Measurements from ENCODE around the gene NLRC3.

The NLRC3 gene

DNA sequence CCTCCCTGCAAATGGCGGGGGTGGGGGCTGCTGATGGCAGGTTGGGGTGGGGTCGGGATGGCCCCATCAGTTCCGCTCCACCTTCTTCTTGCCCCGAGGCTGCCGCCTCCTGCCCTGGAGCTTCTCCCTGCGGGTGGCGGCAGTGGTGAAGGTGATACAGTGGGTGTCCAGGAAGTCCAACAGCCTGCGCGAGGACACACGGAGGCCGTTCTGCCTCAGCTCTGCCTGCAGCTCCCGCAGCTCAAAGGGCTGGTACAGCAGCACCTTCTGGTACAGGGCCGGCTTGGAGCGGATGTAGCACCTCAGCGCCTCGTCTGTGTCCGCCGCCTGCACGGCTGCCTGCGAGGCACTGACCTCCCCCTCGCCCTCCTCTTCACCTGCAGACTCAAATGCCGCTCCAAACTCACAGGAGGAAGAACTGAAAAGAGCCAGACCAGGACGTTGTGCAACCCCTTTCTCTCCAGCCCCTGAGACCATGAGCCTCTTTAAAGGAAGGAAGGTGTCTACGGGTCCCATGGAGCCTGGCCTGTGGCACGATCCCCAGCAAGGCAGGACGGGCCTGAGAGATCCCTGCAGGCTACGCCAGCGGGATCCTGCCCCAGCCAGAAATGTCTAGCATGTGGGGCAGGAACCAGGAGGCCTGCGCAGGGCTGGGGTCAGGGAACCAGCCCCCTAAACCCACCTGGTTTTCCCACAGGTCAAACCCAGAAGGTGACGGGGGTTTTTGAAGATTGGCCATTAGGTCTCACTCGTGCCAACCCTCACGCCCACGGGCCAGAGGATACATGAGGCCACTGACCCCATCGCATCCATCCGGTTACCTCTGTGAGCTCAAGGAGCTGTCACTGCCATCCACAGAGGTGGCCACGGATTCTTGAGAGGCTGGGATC lies 5.3 kb upstream of the NLRC3 start:
- Histone ChIP-seq H4K8ac (ENCODE audit: low read length) (no peak overlapping the region), H3K27ac (ENCODE audit: low read length, poor library complexity, severe bottlenecking) (no peak overlapping the region), H3K4ac (ENCODE audit: low read depth in 1 of 2, low read length in 2 of 2) (no peak overlapping the region), H3K14ac (ENCODE audit: low read length in 2 of 2) (no peak overlapping the region), H2AK5ac (ENCODE audit: low read length, severe bottlenecking) (no peak overlapping the region), H3K4me3 (ENCODE audit: insufficient read depth in 1 of 2, low read depth in 1 of 2, low read length in 2 of 2) (no peak overlapping the region), H3K79me1 (replicated peaks; ENCODE audit: low read length, poor library complexity, severe bottlenecking) (no peaks in the 10 kb centered on the region), H4K91ac (ENCODE audit: low read length) (no peak overlapping the region), H2AFZ (ENCODE audit: low read depth, low read length) (no peak overlapping the region), H3K18ac (ENCODE audit: low read depth in 1 of 2, low read length in 2 of 2) (no peak overlapping the region), H3K4me1 (ENCODE audit: control insufficient read depth, insufficient read depth, low read depth, low read length) (peaks cover 26% of the 10 kb centered on the region), H2BK12ac (ENCODE audit: low read length in 2 of 2) (no peak overlapping the region), H3K27me3 (ENCODE audit: control insufficient read depth in 1 of 2, insufficient read depth in 1 of 2, low read length in 2 of 2) (peaks cover 0 to 10% of the 10 kb centered on the region in 2 experiments), H2BK15ac (ENCODE audit: low read depth, poor library complexity, severe bottlenecking) (no peak overlapping the region), H3K9me3 (ENCODE audit: control insufficient read depth, low read length) (no peaks in the 10 kb centered on the region), H3K4me2 (ENCODE audit: low read length, poor library complexity, severe bottlenecking) (no peak overlapping the region), H3K23ac (ENCODE audit: low read length in 2 of 2) (no peak overlapping the region), H2BK5ac (ENCODE audit: low read depth, low read length, poor library complexity, severe bottlenecking) (no peak overlapping the region), H3K36me3 (ENCODE audit: control insufficient read depth in 1 of 2, insufficient read depth in 2 of 2, low read depth in 1 of 2, low read length in 2 of 2) (peaks cover 21 to 36% of the 10 kb centered on the region in 2 experiments), H3K9ac (ENCODE audit: low read length) (no peak overlapping the region), H2BK120ac (ENCODE audit: low read depth, low read length) (no peak overlapping the region)
- WGBS: 94% methylated on average over 33 of the region's 36 CpGs
- no peak for DNase-seq

DNA sequence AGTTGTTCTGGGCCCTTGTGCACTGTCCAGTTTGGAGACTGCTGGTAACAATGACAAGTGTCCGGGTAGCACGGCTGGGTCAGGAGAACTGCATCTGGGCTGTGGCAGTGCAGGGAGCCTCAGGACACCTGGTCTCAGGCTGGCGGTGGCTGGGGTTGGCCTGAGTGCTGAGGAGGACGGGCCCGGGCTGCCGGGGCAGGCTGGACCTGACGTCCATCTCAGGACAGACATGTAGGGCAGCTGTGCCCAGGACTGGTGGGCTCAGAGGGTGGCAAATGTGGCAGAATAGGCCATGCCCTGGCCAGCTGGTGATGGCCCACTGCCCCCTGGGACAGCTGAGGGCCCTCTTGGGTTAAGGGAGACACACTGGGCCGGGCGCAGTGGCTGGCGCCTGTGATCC lies 4.2 kb upstream of the NLRC3 start:
- no peak for DNase-seq
- no peak overlapping the region for H2AFZ ChIP-seq (ENCODE audit: low read depth, low read length)
- no peak overlapping the region for H3K4me3 ChIP-seq (ENCODE audit: insufficient read depth in 1 of 2, low read depth in 1 of 2, low read length in 2 of 2)
- no peak overlapping the region for H2BK12ac ChIP-seq (ENCODE audit: low read length in 2 of 2)
- no peak overlapping the region for H3K4ac ChIP-seq (ENCODE audit: low read depth in 1 of 2, low read length in 2 of 2)
- no peak overlapping the region for H3K18ac ChIP-seq (ENCODE audit: low read depth in 1 of 2, low read length in 2 of 2)
- no peak overlapping the region for H4K91ac ChIP-seq (ENCODE audit: low read length)
- H3K4me2 ChIP-seq (ENCODE audit: low read length, poor library complexity, severe bottlenecking): no peak overlapping the region
- no peak overlapping the region for H2BK120ac ChIP-seq (ENCODE audit: low read depth, low read length)
- no peak overlapping the region for H2BK5ac ChIP-seq (ENCODE audit: low read depth, low read length, poor library complexity, severe bottlenecking)
- H2BK15ac ChIP-seq (ENCODE audit: low read depth, poor library complexity, severe bottlenecking): no peak overlapping the region
- H2AK5ac ChIP-seq (ENCODE audit: low read length, severe bottlenecking): no peak overlapping the region
- no peak overlapping the region for H3K9ac ChIP-seq (ENCODE audit: low read length)
- no peak overlapping the region for H4K8ac ChIP-seq (ENCODE audit: low read length)
- H3K27ac ChIP-seq (ENCODE audit: low read length, poor library complexity, severe bottlenecking): no peak overlapping the region
- no peaks in the 10 kb centered on the region for H3K79me1 ChIP-seq (replicated peaks; ENCODE audit: low read length, poor library complexity, severe bottlenecking)
- no peak overlapping the region for H3K14ac ChIP-seq (ENCODE audit: low read length in 2 of 2)
- no peaks in the 10 kb centered on the region for H3K9me3 ChIP-seq (ENCODE audit: control insufficient read depth, low read length)
- whole genome bisulfite sequencing: 97% methylated on average over 10 of the region's 10 CpGs
- H3K4me1 ChIP-seq (ENCODE audit: control insufficient read depth, insufficient read depth, low read depth, low read length): peaks cover 26% of the 10 kb centered on the region
- H3K27me3 ChIP-seq (ENCODE audit: control insufficient read depth in 1 of 2, insufficient read depth in 1 of 2, low read length in 2 of 2): peaks cover 0 to 17% of the 10 kb centered on the region in 2 experiments
- H3K36me3 ChIP-seq (ENCODE audit: control insufficient read depth in 1 of 2, insufficient read depth in 2 of 2, low read depth in 1 of 2, low read length in 2 of 2): peaks cover 21 to 32% of the 10 kb centered on the region in 2 experiments
- H3K23ac ChIP-seq (ENCODE audit: low read length in 2 of 2): no peak overlapping the region

DNA sequence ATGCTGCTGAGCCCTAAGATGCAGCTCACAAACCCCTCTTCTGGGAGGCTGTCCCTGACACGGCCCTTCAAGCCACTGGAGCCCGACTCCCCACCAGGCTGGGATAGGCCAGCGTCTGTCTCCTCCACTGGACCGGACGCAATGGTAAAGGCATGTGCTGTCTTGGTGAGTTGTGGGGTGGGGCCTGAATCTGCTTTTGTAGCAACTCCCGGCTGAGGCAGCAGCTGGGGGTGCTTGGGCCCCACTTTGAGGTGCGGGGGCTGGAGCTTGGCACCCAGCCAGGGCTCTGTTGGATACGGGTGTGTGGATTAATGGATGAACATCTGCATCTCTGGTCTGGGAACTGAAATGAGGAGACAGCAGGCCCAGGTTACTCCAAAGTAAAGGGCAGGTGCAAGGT lies 3.5 kb upstream of the NLRC3 start:
- peaks cover 0 to 17% of the 10 kb centered on the region in 2 experiments for H3K27me3 ChIP-seq (ENCODE audit: control insufficient read depth in 1 of 2, insufficient read depth in 1 of 2, low read length in 2 of 2)
- H3K14ac ChIP-seq (ENCODE audit: low read length in 2 of 2): no peak overlapping the region
- no peaks in the 10 kb centered on the region for H3K79me1 ChIP-seq (replicated peaks; ENCODE audit: low read length, poor library complexity, severe bottlenecking)
- no peak overlapping the region for H3K4me2 ChIP-seq (ENCODE audit: low read length, poor library complexity, severe bottlenecking)
- peaks cover 21 to 32% of the 10 kb centered on the region in 2 experiments for H3K36me3 ChIP-seq (ENCODE audit: control insufficient read depth in 1 of 2, insufficient read depth in 2 of 2, low read depth in 1 of 2, low read length in 2 of 2)
- no peak overlapping the region for H3K4ac ChIP-seq (ENCODE audit: low read depth in 1 of 2, low read length in 2 of 2)
- no peaks in the 10 kb centered on the region for H3K9me3 ChIP-seq (ENCODE audit: control insufficient read depth, low read length)
- no peak overlapping the region for H4K91ac ChIP-seq (ENCODE audit: low read length)
- H2BK120ac ChIP-seq (ENCODE audit: low read depth, low read length): no peak overlapping the region
- no peak overlapping the region for H2BK12ac ChIP-seq (ENCODE audit: low read length in 2 of 2)
- H3K4me3 ChIP-seq (ENCODE audit: insufficient read depth in 1 of 2, low read depth in 1 of 2, low read length in 2 of 2): no peak overlapping the region
- no peak for DNase-seq
- H4K8ac ChIP-seq (ENCODE audit: low read length): no peak overlapping the region
- H3K4me1 ChIP-seq (ENCODE audit: control insufficient read depth, insufficient read depth, low read depth, low read length): peaks cover 26% of the 10 kb centered on the region
- no peak overlapping the region for H3K23ac ChIP-seq (ENCODE audit: low read length in 2 of 2)
- peak overlapping the region; percentile 39 for H3K27ac ChIP-seq (ENCODE audit: low read length, poor library complexity, severe bottlenecking)
- no peak overlapping the region for H2BK15ac ChIP-seq (ENCODE audit: low read depth, poor library complexity, severe bottlenecking)
- no peak overlapping the region for H2BK5ac ChIP-seq (ENCODE audit: low read depth, low read length, poor library complexity, severe bottlenecking)
- no peak overlapping the region for H3K18ac ChIP-seq (ENCODE audit: low read depth in 1 of 2, low read length in 2 of 2)
- WGBS: 90% methylated on average over 8 of the region's 8 CpGs
- no peak overlapping the region for H3K9ac ChIP-seq (ENCODE audit: low read length)
- no peak overlapping the region for H2AFZ ChIP-seq (ENCODE audit: low read depth, low read length)
- H2AK5ac ChIP-seq (ENCODE audit: low read length, severe bottlenecking): no peak overlapping the region

GRCh38 chr16:3580251-3580651 lies 3.0 kb upstream of the NLRC3 start:
- peaks cover 21 to 32% of the 10 kb centered on the region in 2 experiments for H3K36me3 ChIP-seq (ENCODE audit: control insufficient read depth in 1 of 2, insufficient read depth in 2 of 2, low read depth in 1 of 2, low read length in 2 of 2)

More at GRCh38 chr16:3580251-3580651, 3.0 kb upstream of the NLRC3 start:
- H2BK120ac ChIP-seq (ENCODE audit: low read depth, low read length): no peak overlapping the region
- H3K4ac ChIP-seq (ENCODE audit: low read depth in 1 of 2, low read length in 2 of 2): no peak overlapping the region
- 97% methylated on average over 11 of the region's 11 CpGs for WGBS
- H3K27ac ChIP-seq (ENCODE audit: low read length, poor library complexity, severe bottlenecking): peak overlapping the region; percentile 39
- no peak overlapping the region for H2BK5ac ChIP-seq (ENCODE audit: low read depth, low read length, poor library complexity, severe bottlenecking)
- H4K91ac ChIP-seq (ENCODE audit: low read length): no peak overlapping the region
- H4K8ac ChIP-seq (ENCODE audit: low read length): no peak overlapping the region
- no peak overlapping the region for H3K4me2 ChIP-seq (ENCODE audit: low read length, poor library complexity, severe bottlenecking)
- H3K27me3 ChIP-seq (ENCODE audit: control insufficient read depth in 1 of 2, insufficient read depth in 1 of 2, low read length in 2 of 2): peaks cover 0 to 17% of the 10 kb centered on the region in 2 experiments
- H3K4me3 ChIP-seq (ENCODE audit: insufficient read depth in 1 of 2, low read depth in 1 of 2, low read length in 2 of 2): no peak overlapping the region
- no peak for DNase-seq
- H3K79me1 ChIP-seq (replicated peaks; ENCODE audit: low read length, poor library complexity, severe bottlenecking): no peaks in the 10 kb centered on the region
- H3K4me1 ChIP-seq (ENCODE audit: control insufficient read depth, insufficient read depth, low read depth, low read length): peaks cover 26% of the 10 kb centered on the region
- H3K23ac ChIP-seq (ENCODE audit: low read length in 2 of 2): no peak overlapping the region
- H2BK15ac ChIP-seq (ENCODE audit: low read depth, poor library complexity, severe bottlenecking): no peak overlapping the region
- no peak overlapping the region for H2AFZ ChIP-seq (ENCODE audit: low read depth, low read length)
- H3K9me3 ChIP-seq (ENCODE audit: control insufficient read depth, low read length): no peaks in the 10 kb centered on the region
- peak overlapping the region; percentile 40 for H2AK5ac ChIP-seq (ENCODE audit: low read length, severe bottlenecking)
- no peak overlapping the region for H2BK12ac ChIP-seq (ENCODE audit: low read length in 2 of 2)
- no peak overlapping the region for H3K18ac ChIP-seq (ENCODE audit: low read depth in 1 of 2, low read length in 2 of 2)
- no peak overlapping the region for H3K14ac ChIP-seq (ENCODE audit: low read length in 2 of 2)
- no peak overlapping the region for H3K9ac ChIP-seq (ENCODE audit: low read length)

Measured in mesenchymal stem cell (in vitro differentiated cells and primary cell).